Measurements from ENCODE around the gene ZNF716.
"Not testable (repeated sequence)": the region's sequence is repeated elsewhere in the genome, so short reads cannot be mapped to it uniquely, and the experiment has no call there.

ZNF716 gene

GRCh38 chr7:57449904-57450303 lies at the start of gene ZNF716:
TSS of gene ZNF716 (plus strand) at chr7:57450177. CDS start at chr7:57450289, 112 bp downstream.
- DNase-seq, result no peak

GRCh38 chr7:57400531-57401155 lies 49.3 kb upstream of the ZNF716 start:
- no peak for DNase-seq

- not testable (repeated sequence) for DNase-seq
Observed at GRCh38 chr7:57403051-57403450, 46.9 kb upstream of the ZNF716 start.

- DNase-seq, result no peak
Observed at GRCh38 chr7:57403601-57404342, 46.2 kb upstream of the ZNF716 start.

GRCh38 chr7:57404343-57404966 lies 45.5 kb upstream of the ZNF716 start:
- no peak for DNase-seq

GRCh38 chr7:57404967-57405421 lies 45.0 kb upstream of the ZNF716 start:
- no peak for DNase-seq

GRCh38 chr7:57407125-57407524 lies 42.9 kb upstream of the ZNF716 start:
- DNase-seq, result no peak

- DNase-seq, result no peak
Observed at GRCh38 chr7:57412168-57412567, 37.8 kb upstream of the ZNF716 start.

GRCh38 chr7:57412618-57413017 lies 37.4 kb upstream of the ZNF716 start:
- no peak for DNase-seq

GRCh38 chr7:57413529-57414398 lies 36.2 kb upstream of the ZNF716 start:
- no peak for DNase-seq

GRCh38 chr7:57414415-57414814 lies 35.6 kb upstream of the ZNF716 start:
- no peak for DNase-seq

GRCh38 chr7:57414852-57415251 lies 35.1 kb upstream of the ZNF716 start:
- DNase-seq, result no peak

- DNase-seq, result no peak
Observed at GRCh38 chr7:57415326-57415725, 34.7 kb upstream of the ZNF716 start.

GRCh38 chr7:57415730-57416129 lies 34.2 kb upstream of the ZNF716 start:
- DNase-seq, result no peak

- no peak for DNase-seq
Observed at GRCh38 chr7:57416601-57417358, 33.2 kb upstream of the ZNF716 start.

- no peak for DNase-seq
Observed at GRCh38 chr7:57417736-57418135, 32.2 kb upstream of the ZNF716 start.

GRCh38 chr7:57423768-57424167 lies 26.2 kb upstream of the ZNF716 start:
- DNase-seq, result no peak

GRCh38 chr7:57424515-57425238 lies 25.3 kb upstream of the ZNF716 start:
- DNase-seq, result no peak

- DNase-seq, result no peak
Observed at GRCh38 chr7:57425239-57425944, 24.6 kb upstream of the ZNF716 start.

GRCh38 chr7:57425969-57426628 lies 23.9 kb upstream of the ZNF716 start:
- no peak for DNase-seq

All from activated naive CD4-positive, alpha-beta T cell (primary cell).